ENCODE results near the gene ZNF283. TPM values are rescaled to one million over a fixed set of nuclear protein-coding genes. Genes with fewer than 3 reads are reported as not detected.

The ZNF283 gene
- total RNA-seq: 1 to 10 TPM; 5.8 to 8.9 TPM

DNA sequence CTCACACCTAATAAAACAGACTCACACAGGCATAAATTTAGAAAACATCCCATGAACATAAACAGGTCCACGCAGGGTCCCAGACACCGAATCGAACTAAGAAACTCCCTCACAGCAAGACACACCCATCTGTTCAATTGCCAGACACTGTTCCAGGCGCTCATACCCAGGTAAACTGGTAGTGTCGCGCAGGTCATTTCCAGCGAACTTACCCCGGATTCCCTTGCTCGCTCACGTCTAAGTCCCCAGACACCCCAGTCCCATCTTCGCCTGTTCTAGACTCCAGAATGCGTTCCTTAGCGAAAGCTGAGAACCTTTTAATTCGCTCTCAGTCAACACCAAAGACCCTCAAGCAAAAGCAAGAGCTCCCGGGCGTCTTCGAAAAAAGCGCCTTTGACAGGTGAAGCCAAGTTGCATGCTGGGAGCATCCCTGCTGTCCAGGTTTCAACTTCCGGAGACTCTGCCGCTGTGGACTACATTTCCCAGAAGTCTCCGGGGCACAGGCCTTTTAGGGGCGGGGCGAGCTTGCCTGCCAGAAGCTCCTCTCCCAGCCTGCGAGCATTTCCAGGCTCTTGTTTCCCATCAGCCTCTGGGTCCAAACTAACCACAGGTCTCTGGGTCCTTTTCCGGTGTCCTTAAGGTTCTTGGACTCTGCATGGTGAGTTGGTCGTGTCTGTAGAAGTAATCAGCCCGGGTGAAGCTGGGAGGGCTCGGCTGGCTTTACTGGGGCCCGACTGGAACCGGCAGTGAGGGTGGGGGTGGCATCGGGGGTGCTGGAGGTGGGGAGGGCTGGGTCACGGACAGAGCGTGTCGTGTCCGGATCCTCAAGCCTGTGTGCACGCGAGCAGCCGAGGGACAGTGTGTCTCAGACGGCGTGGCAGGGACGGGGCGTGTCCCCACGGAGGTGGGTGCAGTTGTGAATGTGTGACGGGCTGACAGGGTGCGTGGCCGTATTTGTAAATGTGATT, at the start of gene ZNF283:
TSS of gene ZNF283 (plus strand) at position 535 of the 968 bp plus-strand sequence. CDS start 6,184 bp downstream, outside the sequence.
- Histone ChIP-seq H3K4me1 (replicated peaks) (no peaks in the 10 kb centered on the region), H3K27ac (peak within 1 kb of the TSS; percentile 59 to 73), H3K9me3 (no peaks in the 10 kb centered on the region), H3K36me3 (no peaks in the 10 kb centered on the region), H3K4me3 (peak within 1 kb of the TSS; percentile 54 to 56), H3K27me3 (replicated peaks; ENCODE audit: insufficient read depth) (no peaks in the 10 kb centered on the region)
- 9% methylated on average over 46 of the region's 46 CpGs for WGBS
- intact Hi-C loops (cut with DNase I): no loop called here
- peak; percentile 92 for TF ChIP-seq POLR2AphosphoS5 (IDR thresholded peaks at IDR 0.05)
- TF ChIP-seq, protein P1, sequence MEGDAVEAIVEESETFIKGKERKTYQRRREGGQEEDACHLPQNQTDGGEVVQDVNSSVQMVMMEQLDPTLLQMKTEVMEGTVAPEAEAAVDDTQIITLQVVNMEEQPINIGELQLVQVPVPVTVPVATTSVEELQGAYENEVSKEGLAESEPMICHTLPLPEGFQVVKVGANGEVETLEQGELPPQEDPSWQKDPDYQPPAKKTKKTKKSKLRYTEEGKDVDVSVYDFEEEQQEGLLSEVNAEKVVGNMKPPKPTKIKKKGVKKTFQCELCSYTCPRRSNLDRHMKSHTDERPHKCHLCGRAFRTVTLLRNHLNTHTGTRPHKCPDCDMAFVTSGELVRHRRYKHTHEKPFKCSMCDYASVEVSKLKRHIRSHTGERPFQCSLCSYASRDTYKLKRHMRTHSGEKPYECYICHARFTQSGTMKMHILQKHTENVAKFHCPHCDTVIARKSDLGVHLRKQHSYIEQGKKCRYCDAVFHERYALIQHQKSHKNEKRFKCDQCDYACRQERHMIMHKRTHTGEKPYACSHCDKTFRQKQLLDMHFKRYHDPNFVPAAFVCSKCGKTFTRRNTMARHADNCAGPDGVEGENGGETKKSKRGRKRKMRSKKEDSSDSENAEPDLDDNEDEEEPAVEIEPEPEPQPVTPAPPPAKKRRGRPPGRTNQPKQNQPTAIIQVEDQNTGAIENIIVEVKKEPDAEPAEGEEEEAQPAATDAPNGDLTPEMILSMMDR (IDR thresholded peaks at IDR 0.05): no peak
- TF ChIP-seq POLR2A (IDR thresholded peaks at IDR 0.05): peak; percentile 29
- peak; percentile 91 for DNase-seq (ENCODE audit: low spot score)

DNA sequence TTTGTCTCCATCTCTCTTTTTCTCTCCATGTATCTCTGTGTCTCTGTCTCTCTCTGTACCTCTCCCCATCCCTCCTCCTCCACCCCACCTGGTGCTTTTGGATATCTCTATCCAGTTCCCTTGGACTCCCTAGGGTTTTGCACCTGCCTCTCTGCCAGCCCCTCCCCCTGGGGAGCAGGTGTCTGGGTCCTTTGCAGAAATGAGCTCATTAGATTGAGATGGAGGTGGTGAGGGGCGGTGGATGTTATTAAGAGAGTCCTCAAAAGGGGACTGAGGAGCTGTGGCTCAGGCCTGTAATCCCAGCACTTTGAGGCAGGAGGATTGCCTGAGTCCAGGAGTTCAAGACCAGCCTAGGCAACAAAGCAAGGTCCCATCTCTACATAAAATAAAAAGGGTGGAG, 48.5 kb upstream of the ZNF283 start:
- H3K27ac ChIP-seq: peak overlapping the region; percentile 75 to 82
- H3K4me1 ChIP-seq (replicated peaks): peaks cover 3% of the 10 kb centered on the region

DNA sequence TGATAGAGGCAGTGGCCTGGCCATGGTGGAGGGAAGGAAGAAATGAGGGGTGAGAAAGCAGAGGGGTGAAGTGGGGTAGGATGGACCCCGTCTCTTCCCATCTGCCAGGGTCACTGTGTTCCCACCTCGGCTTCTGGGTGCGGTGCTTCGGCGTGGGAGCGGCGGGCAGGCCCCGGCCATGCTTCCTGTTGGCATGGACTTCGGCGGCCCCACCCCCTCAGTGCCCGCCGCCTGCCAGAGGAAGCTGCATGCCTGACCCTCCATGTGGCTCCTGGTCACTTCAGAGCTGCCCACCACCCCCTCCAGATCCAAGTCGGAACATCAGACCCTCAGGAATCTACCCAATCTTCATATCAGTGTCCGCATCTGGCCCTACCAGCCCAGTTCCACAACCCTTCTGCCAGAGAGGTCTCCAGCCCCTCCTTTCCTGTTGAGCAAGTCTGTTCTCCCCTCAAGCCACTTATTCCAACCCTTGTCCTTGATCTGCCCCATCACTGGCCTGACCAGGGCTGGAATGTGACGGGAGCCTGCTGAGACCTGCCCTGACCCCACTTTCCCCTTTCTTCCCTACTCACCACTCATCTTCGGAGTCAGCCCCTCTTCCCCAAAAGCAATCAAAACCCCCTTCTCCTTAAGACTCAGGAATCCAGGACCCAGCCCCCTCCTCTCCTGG, 47.8 kb upstream of the ZNF283 start:
- Histone ChIP-seq H3K27me3 (replicated peaks; ENCODE audit: insufficient read depth) (no peaks in the 10 kb centered on the region), H3K9me3 (no peaks in the 10 kb centered on the region), H3K4me3 (peak overlapping the region; percentile 34), H3K4me1 (replicated peaks) (peaks cover 3% of the 10 kb centered on the region), H3K36me3 (no peaks in the 10 kb centered on the region), H3K27ac (peak overlapping the region; percentile 75 to 82)
- intact Hi-C loops (cut with DNase I): no loop called here
- TF ChIP-seq POLR2AphosphoS5 (IDR thresholded peaks at IDR 0.05) (peak; percentile 23), POLR2A (IDR thresholded peaks at IDR 0.05) (peak; percentile 29)
- TF ChIP-seq, protein P1 (IDR thresholded peaks at IDR 0.05): no peak
- peak; percentile 63 for DNase-seq (ENCODE audit: low spot score)
- WGBS: 30% methylated on average over 13 of the region's 16 CpGs

More for the DNA sequence above, 48.5 kb upstream of the ZNF283 start:
- TF ChIP-seq, protein P1 (IDR thresholded peaks at IDR 0.05): no peak
- TF ChIP-seq POLR2A (IDR thresholded peaks at IDR 0.05): no peak
- no peak for TF ChIP-seq POLR2AphosphoS5 (IDR thresholded peaks at IDR 0.05)
- no peak for DNase-seq (ENCODE audit: low spot score)
- intact Hi-C loops (cut with DNase I): no loop called here
- Histone ChIP-seq H3K9me3 (no peaks in the 10 kb centered on the region), H3K36me3 (no peaks in the 10 kb centered on the region), H3K27me3 (replicated peaks; ENCODE audit: insufficient read depth) (no peaks in the 10 kb centered on the region), H3K4me3 (peak overlapping the region in 1 of 2 donors; percentile 34)
- WGBS: 62% methylated on average over 1 of the region's 1 CpG

DNA sequence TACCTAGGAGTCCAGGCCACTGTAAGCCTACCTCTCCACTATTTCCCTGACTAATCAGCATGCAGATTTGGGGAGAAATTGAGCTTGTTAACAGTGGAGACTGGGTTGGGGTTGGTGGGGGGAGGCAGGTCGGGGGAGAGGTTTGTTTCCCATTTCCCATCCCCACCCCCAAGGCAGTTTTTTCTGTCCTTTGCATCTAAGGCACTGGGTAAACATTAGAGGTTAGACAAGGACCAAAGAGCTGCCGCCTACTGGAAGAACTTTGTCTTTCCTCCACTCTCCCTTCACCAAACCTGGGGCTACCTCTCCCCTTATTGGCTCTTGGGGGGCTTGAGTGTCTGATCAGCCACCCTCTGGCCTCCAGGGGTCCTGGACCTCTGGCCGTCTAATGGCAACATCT, 47.3 kb upstream of the ZNF283 start:
- H3K27me3 ChIP-seq (replicated peaks; ENCODE audit: insufficient read depth): no peaks in the 10 kb centered on the region
- WGBS: 18% methylated on average over 3 of the region's 3 CpGs
- H3K9me3 ChIP-seq: no peaks in the 10 kb centered on the region
- intact Hi-C loops (cut with DNase I): no loop called here
- TF ChIP-seq POLR2A (IDR thresholded peaks at IDR 0.05): peak; percentile 16
- no peak for TF ChIP-seq POLR2AphosphoS5 (IDR thresholded peaks at IDR 0.05)
- TF ChIP-seq, protein P1 (IDR thresholded peaks at IDR 0.05): peak in 2 of 4 experiments; percentile 46 to 49
- no peaks in the 10 kb centered on the region for H3K36me3 ChIP-seq
- no peak for DNase-seq (ENCODE audit: low spot score)
- peak overlapping the region; percentile 34 for H3K4me3 ChIP-seq
- peak overlapping the region; percentile 75 to 82 for H3K27ac ChIP-seq
- peaks cover 3% of the 10 kb centered on the region for H3K4me1 ChIP-seq (replicated peaks)

Measured in prostate gland (tissue), 2 donors.